ENCODE data around the gene TMEM43.

DNA sequence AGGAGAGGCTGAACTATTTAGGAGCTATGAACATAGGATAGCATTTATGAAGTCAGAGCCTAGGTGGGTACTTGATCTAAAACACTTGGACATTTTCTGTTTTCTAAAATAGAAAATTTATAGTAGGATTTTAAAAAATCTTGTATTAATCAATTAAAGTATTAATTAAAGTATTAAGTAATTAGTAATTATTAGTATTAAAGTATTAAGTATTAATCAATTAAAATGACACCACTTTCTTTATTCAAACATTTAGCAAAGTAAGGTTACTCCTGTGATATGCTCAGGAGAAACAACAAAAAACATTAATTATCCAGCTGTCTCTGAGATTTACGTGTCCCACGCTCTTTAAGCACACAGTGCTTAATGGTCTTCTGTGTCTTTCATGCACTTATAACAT, 32.4 kb upstream of the TMEM43 start:
- TF ChIP-seq CTCF (IDR thresholded peaks at IDR 0.05), result no peak
- TF ChIP-seq POLR2A (IDR thresholded peaks at IDR 0.05), result no peak
